Measurements from ENCODE around the gene FYN. TPM values are rescaled to one million over a fixed set of nuclear protein-coding genes. Genes with fewer than 3 reads are reported as not detected.

The FYN gene
- total and polyA plus RNA-seq, 2 of the 8 experiments (the other 6 are each of a cell fraction or from before 2014, with no cell fraction given): 46.8 to 97.2 TPM

DNA sequence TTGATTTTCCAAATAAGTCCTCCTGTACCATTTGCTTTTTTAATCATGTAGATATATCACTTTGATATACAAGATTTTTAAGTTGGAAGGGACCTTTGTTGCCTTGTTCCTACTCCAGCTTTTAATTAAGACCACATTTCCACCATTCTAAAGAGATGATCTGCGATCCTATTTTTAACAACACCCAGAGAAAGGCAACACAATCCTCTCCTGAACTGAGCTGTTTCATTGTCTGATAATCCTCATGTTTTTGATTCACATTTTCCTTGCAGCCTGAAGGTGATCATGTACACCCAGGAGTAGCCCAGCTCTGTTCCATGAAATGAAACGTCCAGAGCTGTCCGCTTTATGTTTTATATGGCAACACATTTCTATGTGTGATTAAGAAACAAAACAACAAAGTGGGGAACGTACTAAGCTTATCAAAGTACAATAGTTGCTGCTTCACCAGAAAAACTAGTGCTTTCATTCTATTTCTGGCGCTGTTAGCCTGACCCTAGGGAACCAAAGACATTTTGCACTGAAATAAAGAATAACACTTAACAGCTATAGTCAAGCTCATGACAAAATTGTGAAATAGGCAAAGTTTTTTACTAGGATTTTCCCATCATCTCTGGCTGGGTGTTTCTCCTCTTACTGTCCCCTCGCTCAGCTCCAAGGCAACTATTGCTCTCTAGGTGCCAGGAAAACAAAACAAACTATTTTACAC lies 245.0 kb downstream of the FYN start:
- no peak overlapping the region for H4K8ac ChIP-seq (ENCODE audit: extremely low read depth, insufficient read depth, low read length)
- WGBS, 2 experiments (ENCODE audit: extremely low coverage in 1 of 2, insufficient coverage in 1 of 2, insufficient read length in 1 of 2, insufficient replicate concordance in 2 of 2, low coverage in 1 of 2, low lambda C conversion rate in 2 of 2, missing lambda C conversion rate in 1 of 2): 94% methylated on average over 6 of the region's 6 CpGs; no CpG with 5 or more reads in 1 of the 2 experiments
- no peak for FAIRE-seq
- TF ChIP-seq NRF1 (IDR thresholded peaks at IDR 0.05; ENCODE audit: low read depth, low read length): no peak
- TF ChIP-seq, protein P1, sequence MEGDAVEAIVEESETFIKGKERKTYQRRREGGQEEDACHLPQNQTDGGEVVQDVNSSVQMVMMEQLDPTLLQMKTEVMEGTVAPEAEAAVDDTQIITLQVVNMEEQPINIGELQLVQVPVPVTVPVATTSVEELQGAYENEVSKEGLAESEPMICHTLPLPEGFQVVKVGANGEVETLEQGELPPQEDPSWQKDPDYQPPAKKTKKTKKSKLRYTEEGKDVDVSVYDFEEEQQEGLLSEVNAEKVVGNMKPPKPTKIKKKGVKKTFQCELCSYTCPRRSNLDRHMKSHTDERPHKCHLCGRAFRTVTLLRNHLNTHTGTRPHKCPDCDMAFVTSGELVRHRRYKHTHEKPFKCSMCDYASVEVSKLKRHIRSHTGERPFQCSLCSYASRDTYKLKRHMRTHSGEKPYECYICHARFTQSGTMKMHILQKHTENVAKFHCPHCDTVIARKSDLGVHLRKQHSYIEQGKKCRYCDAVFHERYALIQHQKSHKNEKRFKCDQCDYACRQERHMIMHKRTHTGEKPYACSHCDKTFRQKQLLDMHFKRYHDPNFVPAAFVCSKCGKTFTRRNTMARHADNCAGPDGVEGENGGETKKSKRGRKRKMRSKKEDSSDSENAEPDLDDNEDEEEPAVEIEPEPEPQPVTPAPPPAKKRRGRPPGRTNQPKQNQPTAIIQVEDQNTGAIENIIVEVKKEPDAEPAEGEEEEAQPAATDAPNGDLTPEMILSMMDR (IDR thresholded peaks at IDR 0.05; ENCODE audit: control extremely low read depth in 1 of 3, insufficient read depth in 1 of 3, low read depth in 1 of 3, low read length in 3 of 3): no peak
- no peak for TF ChIP-seq JUND (IDR thresholded peaks at IDR 0.05; ENCODE audit: low read length)
- TF ChIP-seq JUN (IDR thresholded peaks at IDR 0.05; ENCODE audit: low read depth, low read length): no peak
- TF ChIP-seq SIRT6 (IDR thresholded peaks at IDR 0.05; ENCODE audit: low read length): no peak
- no peak for TF ChIP-seq SP4 (IDR thresholded peaks at IDR 0.05; ENCODE audit: low read length)
- TF ChIP-seq, protein P2, sequence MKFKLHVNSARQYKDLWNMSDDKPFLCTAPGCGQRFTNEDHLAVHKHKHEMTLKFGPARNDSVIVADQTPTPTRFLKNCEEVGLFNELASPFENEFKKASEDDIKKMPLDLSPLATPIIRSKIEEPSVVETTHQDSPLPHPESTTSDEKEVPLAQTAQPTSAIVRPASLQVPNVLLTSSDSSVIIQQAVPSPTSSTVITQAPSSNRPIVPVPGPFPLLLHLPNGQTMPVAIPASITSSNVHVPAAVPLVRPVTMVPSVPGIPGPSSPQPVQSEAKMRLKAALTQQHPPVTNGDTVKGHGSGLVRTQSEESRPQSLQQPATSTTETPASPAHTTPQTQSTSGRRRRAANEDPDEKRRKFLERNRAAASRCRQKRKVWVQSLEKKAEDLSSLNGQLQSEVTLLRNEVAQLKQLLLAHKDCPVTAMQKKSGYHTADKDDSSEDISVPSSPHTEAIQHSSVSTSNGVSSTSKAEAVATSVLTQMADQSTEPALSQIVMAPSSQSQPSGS (IDR thresholded peaks at IDR 0.05; ENCODE audit: low read length): no peak
- no peak for TF ChIP-seq BCL11A (IDR thresholded peaks at IDR 0.05; ENCODE audit: low read depth in 2 of 2, low read length in 2 of 2)
- TF ChIP-seq GTF2F1 (IDR thresholded peaks at IDR 0.05; ENCODE audit: borderline replicate concordance, low read depth, low read length): no peak

More for the DNA sequence above, 245.0 kb downstream of the FYN start:
- H3K79me2 ChIP-seq (ENCODE audit: control insufficient read depth in 1 of 2, insufficient read depth in 2 of 2, low read length in 2 of 2): no peaks in the 10 kb centered on the region
- no peaks in the 10 kb centered on the region for H4K20me1 ChIP-seq (replicated peaks in 1 of 2; ENCODE audit: control insufficient read depth in 1 of 2, insufficient read depth in 2 of 2, low read length in 2 of 2)
- H3K36me3 ChIP-seq (ENCODE audit: control insufficient read depth in 2 of 4, insufficient read depth in 4 of 4, low read length in 3 of 4): no peaks in the 10 kb centered on the region
- POLR2A ChIA-PET (ENCODE audit: partially characterized antibody): interaction anchor here (0.5 to 1.5 kb wide), 2 partner anchors 23 to 134 kb away, joined by 3 read pairs; no protein-coding TSS in a partner anchor
- no peaks in the 10 kb centered on the region for H3K27me3 ChIP-seq (replicated peaks in 1 of 4; ENCODE audit: control insufficient read depth in 3 of 4, extremely low read depth in 1 of 4, insufficient read depth in 3 of 4, low read length in 3 of 4)
- H3K4me1 ChIP-seq (replicated peaks in 1 of 4; ENCODE audit: control insufficient read depth in 3 of 4, insufficient read depth in 4 of 4, low read length in 3 of 4): peaks cover 7 to 17% (median 13%) of the 10 kb centered on the region in 4 experiments; a peak in 5 of 7 replicates
- H3K23me2 ChIP-seq (ENCODE audit: low read depth, low read length): peaks cover 2% of the 10 kb centered on the region; the same call in 1 of the 2 replicates
- H3K4me3 ChIP-seq (ENCODE audit: extremely low read depth in 1 of 4, insufficient read depth in 2 of 4, low read depth in 3 of 4, low read length in 4 of 4): no peak overlapping the region
- no peak overlapping the region for H3K56ac ChIP-seq (replicated peaks; ENCODE audit: insufficient read length, low read depth, low read length)
- H2BK120ac ChIP-seq (replicated peaks; ENCODE audit: low read depth, low read length): no peak overlapping the region
- no peaks in the 10 kb centered on the region for H3K9me3 ChIP-seq (ENCODE audit: insufficient read depth in 2 of 2, low read depth in 1 of 2, low read length in 1 of 2)
- no peak overlapping the region for H4K5ac ChIP-seq (ENCODE audit: insufficient read length, low read depth, low read length)
- H2BK20ac ChIP-seq (ENCODE audit: low read length): no peak overlapping the region
- H3K18ac ChIP-seq (ENCODE audit: extremely low read depth, low read length): no peak overlapping the region
- H3K4me2 ChIP-seq (ENCODE audit: insufficient read depth in 1 of 2, low read depth in 2 of 2, low read length in 2 of 2): no peak overlapping the region
- H3K23ac ChIP-seq (ENCODE audit: insufficient read length): no peak overlapping the region
- H3K9ac ChIP-seq (replicated peaks in 1 of 4; ENCODE audit: extremely low read depth in 1 of 4, low read depth in 3 of 4, low read length in 3 of 4): no peak overlapping the region
- no peak for DNase-seq (ENCODE audit: low read depth in 1 of 2, low spot score in 2 of 2)
- H2BK5ac ChIP-seq (ENCODE audit: low read depth, low read length): no peak overlapping the region
- no peak overlapping the region for H3K14ac ChIP-seq (ENCODE audit: insufficient read length)
- H2BK15ac ChIP-seq (ENCODE audit: low read length): no peak overlapping the region
- no peak overlapping the region for H4K91ac ChIP-seq (replicated peaks; ENCODE audit: insufficient read length, low read length)
- H3K4ac ChIP-seq (replicated peaks; ENCODE audit: insufficient read length, low read depth, low read length): no peak overlapping the region
- no peak overlapping the region for H2AFZ ChIP-seq (ENCODE audit: low read length)
- H3K79me1 ChIP-seq (ENCODE audit: low read depth, low read length): no peaks in the 10 kb centered on the region
- H2BK12ac ChIP-seq (ENCODE audit: low read depth, low read length): no peak overlapping the region
- CTCF ChIA-PET (ENCODE audit: partially characterized antibody): interaction anchor here (0.9 to 3.4 kb wide), 9 partner anchors 12 to 400 kb away, joined by 3 to 14 read pairs (median 5); partner anchors contain the start of gene TRAF3IP2
- H2AK5ac ChIP-seq (ENCODE audit: low read depth, low read length): no peak overlapping the region
- no peak overlapping the region for H3K27ac ChIP-seq (ENCODE audit: low read depth, low read length)
